Endothelial cell of hepatic sinusoid (primary cell): Measurements from ENCODE around the gene MUC15.
"Not testable (repeated sequence)": the region's sequence is repeated elsewhere in the genome, so short reads cannot be mapped to it uniquely, and the experiment has no call there.

Source experiments
- in situ Hi-C: cut with HindIII; loops from 2 replicates; pipeline ENCODE4 v1.10.0; 2017; ENCODE audit warnings: low sequenced_read_pairs

MUC15 gene, protein sequence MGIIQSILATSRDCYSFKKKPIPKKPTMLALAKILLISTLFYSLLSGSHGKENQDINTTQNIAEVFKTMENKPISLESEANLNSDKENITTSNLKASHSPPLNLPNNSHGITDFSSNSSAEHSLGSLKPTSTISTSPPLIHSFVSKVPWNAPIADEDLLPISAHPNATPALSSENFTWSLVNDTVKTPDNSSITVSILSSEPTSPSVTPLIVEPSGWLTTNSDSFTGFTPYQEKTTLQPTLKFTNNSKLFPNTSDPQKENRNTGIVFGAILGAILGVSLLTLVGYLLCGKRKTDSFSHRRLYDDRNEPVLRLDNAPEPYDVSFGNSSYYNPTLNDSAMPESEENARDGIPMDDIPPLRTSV

DNA sequence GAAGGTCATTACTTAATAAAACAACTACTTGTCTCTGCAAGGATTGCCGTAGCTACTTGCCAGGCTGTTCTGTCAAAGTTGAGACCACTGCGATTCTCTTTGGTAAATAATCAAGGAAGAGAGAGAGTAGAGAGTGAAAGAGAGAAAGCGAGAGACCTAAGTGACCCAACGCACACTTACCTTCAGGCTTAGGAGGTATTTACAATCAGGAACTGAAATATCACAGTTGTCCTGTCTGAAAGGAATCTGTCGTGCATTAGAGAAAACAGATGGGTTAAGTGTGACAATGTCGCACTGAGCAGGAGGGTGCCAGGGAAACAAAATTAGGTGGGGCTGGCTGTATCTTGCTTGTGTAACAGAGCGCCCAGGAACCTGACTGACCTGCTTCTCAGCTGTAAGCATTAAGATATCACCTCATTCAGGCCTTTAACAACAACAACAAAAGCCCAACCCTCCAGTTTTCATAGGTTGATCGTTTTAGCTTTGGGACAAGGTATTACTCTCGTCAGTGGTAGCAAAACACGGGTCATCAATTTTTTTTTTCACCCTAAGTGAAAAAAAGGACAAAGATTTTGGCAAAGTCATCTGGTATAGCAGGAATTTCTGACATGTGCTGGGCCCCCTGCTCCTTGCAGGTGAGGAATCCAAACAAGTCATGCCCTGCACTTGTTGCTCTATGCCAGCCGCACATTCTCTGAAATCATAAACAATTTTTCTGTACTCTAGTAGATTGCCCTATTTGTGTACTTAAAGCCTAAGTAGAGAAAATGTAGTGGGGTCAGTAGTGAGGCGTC, at the start of gene MUC15:
TSS of gene MUC15 (minus strand) at position 403 of the 794 bp plus-strand sequence. CDS start 5,169 bp downstream, outside the sequence.
- in situ Hi-C loops, result no loop called here

DNA sequence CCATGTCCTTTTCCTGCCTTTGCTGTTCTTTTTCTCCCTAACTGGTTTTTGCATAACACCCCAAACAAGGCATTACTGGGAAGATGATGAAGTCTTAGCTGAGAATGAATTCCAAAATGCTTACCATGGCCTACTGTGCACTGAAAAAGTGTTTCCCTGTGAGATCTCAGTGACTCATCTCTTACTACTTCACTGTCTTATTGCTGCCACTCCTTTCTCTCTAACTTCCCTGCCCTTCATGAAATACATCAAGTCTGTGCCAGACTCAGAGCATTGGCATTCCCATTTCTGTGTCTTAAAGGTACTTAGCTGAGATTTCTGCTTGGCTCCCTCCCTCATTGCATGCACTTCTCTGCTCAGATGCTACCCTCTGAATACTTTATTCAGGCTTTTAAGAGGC, 49.1 kb upstream of the MUC15 start:
- in situ Hi-C loops, result no loop called here

DNA sequence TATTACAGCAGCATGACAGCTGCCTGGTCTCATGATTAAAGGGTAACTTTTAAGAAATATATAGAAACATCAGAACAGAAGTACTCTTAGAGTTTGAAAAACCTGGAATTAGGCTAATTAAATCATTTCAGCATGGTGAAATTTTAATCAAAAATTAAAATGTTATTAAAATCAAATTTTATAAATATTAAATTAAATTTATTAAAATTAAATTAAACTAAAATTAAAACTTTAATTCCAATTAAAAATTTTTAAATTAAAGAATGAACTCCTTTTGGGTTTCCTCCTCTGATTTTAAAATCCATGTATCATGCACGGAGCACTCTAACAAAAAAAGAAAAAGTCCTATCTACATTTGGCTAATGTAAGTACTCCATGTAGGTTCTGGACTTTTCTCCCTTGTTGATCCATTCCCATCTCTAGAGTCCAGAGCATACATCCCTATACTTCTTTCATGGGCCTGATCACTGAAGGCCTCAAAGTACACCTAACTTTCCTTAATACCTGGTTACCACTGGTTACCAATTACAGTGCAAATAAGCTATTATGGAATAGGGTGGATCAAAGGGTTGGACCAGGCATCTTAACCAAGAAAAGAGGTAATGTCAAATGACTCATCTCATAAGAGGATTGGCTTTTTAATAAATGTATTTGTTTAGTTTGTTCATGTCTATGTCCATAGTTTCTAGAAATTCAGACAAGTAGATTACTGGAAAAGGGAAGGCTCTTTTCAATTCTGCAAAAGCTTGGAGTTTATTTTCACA, 48.4 kb upstream of the MUC15 start:
- in situ Hi-C loops, result no loop called here

DNA sequence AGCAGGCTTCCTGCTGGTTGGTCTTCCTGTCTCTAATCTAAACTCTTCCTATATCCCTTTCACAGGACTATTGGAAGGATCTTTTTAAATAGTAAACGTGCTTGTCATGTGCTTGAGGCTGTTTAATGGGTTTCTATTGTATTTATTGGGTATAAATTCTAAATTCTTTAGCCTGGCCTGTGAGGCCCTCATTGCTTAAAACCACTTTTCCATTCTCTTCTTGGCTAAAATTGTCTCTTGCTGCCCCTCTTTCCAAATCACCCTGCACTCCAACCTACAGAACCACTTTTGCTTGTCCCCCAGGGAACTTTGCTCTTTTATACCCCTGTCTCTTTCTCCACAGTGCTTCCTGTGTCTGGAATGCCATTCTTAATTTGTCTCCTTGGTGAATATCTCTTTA, 46.4 kb upstream of the MUC15 start:
- in situ Hi-C loops, result no loop called here

DNA sequence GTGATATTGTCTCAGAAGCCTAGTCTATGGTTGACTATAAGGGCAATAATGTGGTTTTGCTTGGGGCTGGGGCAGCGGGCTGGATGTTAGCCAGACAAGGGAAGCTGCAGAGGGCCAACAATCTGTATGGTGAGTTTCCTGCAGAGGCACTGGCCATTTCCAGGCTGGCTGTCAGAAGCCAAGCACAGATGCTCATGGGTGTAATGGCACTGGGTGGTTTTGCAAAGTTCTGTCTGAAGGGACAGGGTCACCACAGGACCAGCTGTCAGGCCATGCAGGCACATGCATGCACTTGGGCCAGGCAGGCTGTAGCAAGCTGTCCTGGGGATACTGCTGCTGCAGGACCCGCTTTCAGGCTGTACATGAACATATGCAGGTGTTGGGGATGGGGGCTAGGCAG, 41.7 kb upstream of the MUC15 start:
- in situ Hi-C loops, result no loop called here

DNA sequence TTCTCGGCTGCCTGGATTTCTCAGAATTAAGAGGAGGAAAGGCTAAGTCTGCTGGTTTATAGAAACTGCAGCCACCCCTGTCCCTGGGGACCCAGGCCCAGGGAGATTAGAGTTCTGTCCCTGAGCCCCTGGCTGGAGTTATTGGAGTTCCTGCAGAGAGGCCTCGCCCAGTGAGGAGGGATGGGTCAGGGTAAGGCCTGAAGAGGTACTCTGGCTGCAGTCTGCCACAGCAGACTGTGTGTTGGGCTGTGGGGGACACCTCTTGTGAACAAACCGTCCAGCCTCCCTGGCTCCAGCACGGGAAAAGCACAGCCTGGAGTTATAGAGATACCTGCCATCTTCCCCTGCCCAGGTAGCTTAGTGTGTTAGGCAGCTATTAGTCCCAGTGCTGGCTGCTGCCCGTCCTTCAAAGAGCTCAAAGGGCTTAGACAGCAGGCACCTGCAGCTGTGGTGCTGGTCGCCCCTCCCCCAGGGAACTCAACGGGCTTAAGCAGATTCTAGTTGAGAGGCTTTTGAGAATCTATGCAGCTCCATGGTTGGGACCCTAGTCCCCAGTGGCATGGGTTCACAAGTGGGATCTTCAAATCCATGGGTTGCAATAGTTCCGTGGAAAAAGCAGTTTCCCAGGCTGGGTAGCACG, 36.6 kb upstream of the MUC15 start:
- in situ Hi-C loops, result no loop called here

DNA sequence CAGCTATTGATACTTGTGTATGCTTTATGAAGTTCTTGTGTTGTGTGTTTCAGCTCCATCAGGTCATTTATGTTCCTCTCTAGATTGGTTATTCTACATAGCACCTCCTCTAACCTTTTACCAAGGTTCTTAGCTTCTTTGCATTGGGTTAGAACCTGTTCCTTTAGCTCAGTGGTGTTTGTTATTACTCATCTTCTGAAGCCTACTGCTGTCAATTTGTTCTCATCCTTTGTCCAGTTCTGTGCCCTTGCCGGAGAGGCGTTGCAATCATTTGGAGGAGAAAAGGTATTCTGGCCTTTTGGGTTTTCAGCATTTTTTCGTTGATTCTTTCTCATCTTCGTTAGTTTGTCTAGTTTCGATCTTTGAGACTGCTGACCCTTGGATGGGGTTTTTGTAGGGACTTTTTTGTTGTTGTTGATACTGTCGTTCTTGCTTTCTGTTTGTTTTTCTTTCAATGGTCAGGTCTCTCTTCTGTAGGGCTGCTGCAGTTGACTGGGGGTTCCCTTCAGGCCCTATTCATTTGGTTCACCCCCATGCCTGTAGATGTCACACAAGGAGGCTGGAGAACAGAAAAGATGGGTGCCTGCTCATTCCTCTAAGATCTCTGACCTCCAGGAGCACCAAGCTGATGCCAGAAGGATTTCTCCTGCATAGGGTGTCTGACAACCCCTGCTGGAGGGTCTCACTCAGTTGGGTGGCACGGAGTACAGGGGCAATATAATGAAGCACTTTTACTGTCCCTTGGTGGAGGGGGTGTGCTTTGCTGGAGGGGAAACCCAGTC, 35.9 kb upstream of the MUC15 start:
- in situ Hi-C loops, result no loop called here

DNA sequence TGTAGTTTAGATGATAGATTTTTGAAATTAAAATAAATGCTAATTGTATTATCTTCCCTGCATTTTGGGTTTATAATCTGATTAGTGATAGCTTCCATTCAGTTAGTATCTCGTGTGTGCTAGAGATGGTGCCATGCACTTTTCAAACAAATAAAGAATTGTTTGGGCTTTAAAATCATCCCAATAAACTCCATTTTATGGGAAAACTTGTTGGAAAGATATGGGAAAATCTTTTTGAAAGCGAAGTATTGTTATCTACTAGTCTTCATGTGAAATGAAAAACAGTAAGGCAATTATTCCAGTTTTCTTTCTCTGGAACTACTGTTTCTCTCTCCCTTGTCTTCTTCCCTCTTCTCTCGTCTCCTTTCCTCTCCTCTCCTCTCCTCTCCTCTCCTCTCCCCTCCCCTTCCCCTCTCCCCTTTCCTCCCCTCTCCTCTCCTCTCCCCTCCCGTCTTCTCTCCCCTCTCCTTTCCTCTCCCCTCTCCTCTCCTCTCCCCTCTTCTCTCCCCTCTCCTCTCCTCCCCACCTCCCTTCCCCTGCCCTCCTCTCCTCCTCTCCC, 27.9 kb upstream of the MUC15 start:
- in situ Hi-C loops, result no loop called here

DNA sequence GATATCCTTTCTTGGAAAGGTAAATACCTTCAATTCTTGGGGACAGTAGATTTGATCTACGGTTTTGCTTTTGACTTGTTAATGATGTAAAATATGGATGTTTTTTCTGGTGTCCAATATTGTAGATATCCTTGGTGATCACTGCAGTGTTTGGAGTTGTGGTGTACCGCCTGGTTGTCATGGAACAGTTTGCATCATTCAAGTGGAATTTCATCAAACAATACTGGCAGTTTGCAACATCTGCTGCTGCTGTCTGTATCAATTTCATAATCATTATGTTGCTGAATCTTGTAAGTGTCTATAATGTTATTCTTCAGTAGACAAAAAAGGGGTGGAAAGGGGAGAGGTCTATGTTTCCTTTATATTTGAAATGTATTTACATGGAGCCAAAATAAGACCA, 27.4 kb upstream of the MUC15 start:
- in situ Hi-C loops, result no loop called here

DNA sequence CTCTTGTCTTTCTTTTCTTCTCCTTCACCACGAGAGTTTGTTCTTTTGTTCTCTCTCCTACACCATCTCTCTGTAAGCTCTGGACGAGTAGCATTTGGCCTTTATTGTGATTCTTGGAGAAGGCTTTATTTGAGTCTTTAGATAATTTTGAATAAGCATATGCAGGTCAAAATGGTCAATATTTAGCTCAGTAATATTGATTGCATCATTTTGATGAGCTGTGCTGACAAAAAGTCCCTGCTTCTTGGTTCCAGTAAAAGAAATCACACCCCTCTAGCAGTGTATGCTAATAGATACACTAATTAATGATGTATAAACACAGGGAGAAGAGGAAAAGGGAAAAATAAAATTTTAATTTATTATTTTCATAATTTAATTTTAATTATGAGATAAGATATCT, 25.8 kb upstream of the MUC15 start:
- in situ Hi-C loops, result no loop called here

DNA sequence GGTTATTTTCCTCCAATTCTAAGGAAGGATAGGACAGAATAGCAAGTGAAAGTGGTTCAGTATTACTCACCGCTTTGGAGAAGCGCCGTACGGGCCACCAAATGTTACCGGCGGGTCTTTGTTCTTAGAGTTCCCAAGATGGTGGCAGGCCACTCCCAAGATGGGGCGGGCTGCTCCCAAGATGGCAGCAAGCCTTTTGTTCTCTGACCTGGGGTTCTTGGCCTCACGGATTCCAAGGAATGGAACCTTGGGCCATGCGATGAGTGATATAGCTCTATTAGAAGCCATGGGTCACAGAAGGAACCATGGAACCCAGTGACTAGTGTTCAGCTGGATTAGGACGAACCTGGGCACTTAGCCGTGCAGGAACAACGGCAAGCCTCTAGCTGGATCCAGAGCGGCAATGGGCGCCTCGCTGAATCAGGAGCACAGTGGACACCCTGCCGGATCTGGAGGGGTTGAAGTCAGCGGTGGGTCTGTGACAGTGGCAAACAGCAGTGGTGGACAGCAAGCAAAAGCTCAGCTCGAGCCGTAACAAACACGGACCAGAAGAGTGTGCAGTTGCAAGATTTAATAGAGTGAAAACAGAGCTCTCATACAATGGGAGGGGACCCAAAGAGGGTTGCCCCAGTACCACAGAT, 25.1 kb upstream of the MUC15 start:
- in situ Hi-C loops, result not testable (repeated sequence)

DNA sequence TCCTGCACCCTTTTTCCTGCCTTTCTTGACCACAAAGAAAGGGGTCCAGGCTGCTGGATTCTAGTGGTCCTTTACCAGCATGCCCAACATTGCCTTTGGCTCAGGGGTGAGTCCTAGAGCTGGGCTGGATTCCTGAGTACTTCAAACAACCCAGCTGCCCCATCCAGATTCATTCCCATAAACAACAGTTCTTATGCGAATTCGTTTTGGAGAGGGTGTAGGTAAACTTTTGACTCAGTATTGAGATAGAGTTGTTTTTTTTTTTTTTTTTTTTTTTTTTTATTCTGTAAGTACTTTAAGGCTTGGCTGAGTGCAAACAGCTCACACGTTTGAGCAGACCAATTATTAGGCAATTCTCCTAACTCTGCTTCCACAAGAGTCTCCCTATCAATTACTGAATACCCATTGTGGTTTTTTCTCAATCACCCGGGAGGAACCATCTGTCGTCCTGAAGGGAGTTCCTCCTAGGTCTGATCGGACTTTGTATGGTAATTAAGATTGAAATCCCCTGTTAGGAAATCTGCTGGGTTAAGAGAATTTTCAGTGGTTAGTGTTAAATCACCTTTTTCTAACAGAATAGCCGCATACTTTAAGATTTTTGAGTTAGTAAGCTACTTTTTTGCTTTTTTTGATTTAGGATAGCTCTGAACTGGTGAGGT, 23.3 kb upstream of the MUC15 start:
- in situ Hi-C loops, result not testable (repeated sequence)

DNA sequence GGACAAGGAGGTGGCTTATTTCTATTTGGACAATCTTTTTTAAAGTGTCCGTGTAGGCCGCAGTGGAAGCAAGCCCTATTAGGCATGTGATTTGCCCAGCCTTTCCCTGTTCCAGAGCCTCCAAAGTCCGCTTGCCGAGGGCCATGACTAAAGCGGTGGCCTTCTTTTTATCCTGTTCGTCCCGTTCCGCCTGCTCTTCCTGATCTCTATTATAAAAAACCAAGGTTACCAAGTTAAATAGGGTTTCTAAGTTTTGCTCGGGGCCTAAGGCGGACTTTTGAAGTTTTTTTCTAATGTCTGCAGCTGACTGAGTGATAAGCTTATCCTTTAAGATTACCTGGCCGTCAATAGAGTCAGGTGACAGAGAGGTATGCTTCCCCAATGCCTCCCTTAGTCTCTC, 21.6 kb upstream of the MUC15 start:
- in situ Hi-C loops, result no loop called here

DNA sequence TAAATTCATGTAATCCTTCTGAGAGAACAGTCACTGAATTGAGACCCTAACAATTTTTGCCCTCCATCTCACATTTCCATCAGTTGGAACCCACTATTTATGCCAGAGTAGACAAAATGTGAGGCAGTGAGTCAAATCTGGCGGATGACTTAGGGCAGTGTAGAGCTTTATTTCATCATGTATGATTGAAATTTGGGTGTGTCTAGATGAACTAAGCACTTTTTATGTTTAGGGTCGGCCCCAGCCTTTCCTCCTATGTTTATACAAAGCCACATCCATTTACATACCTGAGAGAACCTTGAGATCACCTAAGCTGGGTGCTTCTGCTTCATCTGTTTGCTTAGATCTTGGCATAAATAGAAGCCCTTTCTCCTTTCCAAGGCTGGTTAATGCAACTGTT, 15.0 kb upstream of the MUC15 start:
- in situ Hi-C loops, result no loop called here

DNA sequence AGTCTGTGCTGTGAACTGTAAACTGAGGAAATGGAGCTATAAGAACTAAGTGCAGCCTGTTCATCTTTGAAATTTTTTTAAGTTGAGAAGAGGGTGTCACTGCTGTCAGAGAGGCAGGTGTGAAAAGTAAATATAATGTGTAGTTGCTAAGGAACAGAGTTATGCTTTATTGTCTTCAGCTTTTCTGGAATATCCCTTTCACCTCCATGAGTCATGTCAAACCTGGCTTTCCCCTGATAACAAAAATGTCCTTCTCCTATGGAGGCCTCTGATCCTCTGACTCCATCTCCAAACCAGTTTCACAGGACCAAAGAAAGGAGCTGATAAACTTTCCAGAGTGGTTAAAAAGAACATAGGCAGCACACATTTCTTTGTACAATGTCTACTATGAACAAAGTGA, 12.8 kb upstream of the MUC15 start:
- in situ Hi-C loops, result no loop called here

DNA sequence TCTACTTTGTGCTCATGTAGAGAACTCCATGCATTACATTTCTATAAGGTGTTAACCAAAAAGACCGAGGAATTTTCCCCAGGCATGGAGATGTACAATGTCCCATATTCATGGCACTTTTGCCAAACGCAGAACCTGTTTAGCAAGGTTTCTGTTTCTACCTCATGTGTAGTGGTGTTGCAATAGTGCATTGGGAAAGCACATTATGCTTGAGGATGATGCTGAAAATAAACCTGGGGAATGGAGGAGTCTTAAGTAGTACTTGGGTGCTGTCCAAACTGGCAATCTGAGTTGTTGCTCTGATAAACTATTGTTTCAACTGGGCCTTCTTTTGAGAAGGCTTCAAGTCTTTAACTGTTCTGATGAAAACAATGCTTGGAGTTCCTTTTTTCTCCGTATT, 11.5 kb upstream of the MUC15 start:
- in situ Hi-C loops, result no loop called here

DNA sequence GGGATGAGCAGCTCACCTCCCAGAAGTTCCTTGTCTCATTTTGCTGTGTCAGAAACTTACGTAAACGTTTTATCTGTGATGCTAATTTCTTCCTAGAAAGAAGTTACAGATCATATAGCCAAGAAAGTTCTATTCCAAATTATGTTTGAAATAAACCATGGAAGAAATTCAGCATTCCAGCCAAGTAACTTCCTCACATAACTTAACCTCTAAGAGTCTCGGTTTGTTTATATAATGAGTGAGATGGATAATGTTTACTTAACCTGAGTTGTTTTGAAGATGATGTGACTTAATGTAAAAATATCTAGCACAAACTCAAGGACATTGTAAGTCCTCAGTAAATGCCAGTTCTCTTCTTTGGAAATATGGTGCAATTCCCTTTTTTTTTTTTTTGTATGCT, 8.9 kb upstream of the MUC15 start:
- in situ Hi-C loops, result no loop called here

DNA sequence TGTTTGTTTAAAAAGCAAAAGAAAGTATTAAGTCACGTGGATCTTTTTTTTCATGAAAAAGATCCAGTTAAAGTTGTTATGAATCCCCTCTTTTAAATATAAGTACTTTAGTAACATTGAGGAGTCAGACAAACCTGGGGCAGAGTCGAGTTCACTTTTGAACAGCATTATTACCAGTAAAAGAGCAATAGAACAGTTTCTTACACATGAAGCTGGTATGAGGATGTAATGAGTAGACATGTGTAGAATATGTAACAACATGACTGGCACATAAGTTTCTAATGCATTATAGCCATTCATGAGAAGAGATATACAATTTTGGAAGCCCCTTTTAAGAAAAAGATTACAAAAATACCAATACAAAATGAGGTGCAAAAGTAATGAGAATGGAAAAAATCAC, 7.6 kb upstream of the MUC15 start:
- in situ Hi-C loops, result no loop called here
